Right lung (tissue), 5 donors: Measurements from ENCODE around the gene MICAL2. TPM values are rescaled to one million over a fixed set of nuclear protein-coding genes. Genes with fewer than 3 reads are reported as not detected.

Experiments used
- polyA plus RNA-seq, 5 donors: library from polyadenylated mRNA; unstranded; fragments of 120-200 nt; gene quantifications; one replicate each; pipeline versions ENCODE4 v1.2.1 to v1.2.3, GENCODE V29; 2013; ENCODE audit warnings: inconsistent platforms in 1 of 5, low replicate concordance in 1 of 5; ENCODE audit not compliant: insufficient read length in 5 of 5, insufficient read depth in 1 of 5

MICAL2 gene
- polyA plus RNA-seq, 5 donors = 46.5 to 120 (median 63.1) TPM

Other genes with a start within 250 kb of the MICAL2 start
- gene DKK3, start 102.0 kb upstream of the MICAL2 start, polyA plus RNA-seq = 100 to 1,000 TPM; 144 to 187 (median 170) TPM